ENCODE results near the gene ELOF1.

Gene ELOF1

GRCh38 chr19:11556634-11557420 lies 2.2 kb downstream of the ELOF1 start:
- DNase-seq (ENCODE audit: low read depth) = no peak
- no peak for TF ChIP-seq MYC (IDR thresholded peaks at IDR 0.05; ENCODE audit: low read depth, low read length)
- no peak for TF ChIP-seq POLR2A (IDR thresholded peaks at IDR 0.05; ENCODE audit: extremely low read depth, insufficient read length)
- no peak overlapping the region for H3K4me3 ChIP-seq (ENCODE audit: low read depth, low read length)

GRCh38 chr19:11555246-11555645 lies 3.8 kb downstream of the ELOF1 start:
- no peak for TF ChIP-seq CTCF (IDR thresholded peaks at IDR 0.05; ENCODE audit: low read depth, low read length)
- TF ChIP-seq MYC (IDR thresholded peaks at IDR 0.05; ENCODE audit: low read depth, low read length) = no peak
- no peak for TF ChIP-seq POLR2A (IDR thresholded peaks at IDR 0.05; ENCODE audit: extremely low read depth, insufficient read length)
- no peak for TF ChIP-seq MAX (IDR thresholded peaks at IDR 0.05; ENCODE audit: low read depth, low read length)
- DNase-seq (ENCODE audit: low read depth) = no peak
- H3K4me3 ChIP-seq (ENCODE audit: low read depth, low read length) = no peak overlapping the region

GRCh38 chr19:11554160-11554559 lies 4.9 kb downstream of the ELOF1 start:
- no peak overlapping the region for H3K4me3 ChIP-seq (ENCODE audit: low read depth, low read length)
- TF ChIP-seq MYC (IDR thresholded peaks at IDR 0.05; ENCODE audit: low read depth, low read length) = no peak
- TF ChIP-seq CTCF (IDR thresholded peaks at IDR 0.05; ENCODE audit: low read depth, low read length) = no peak
- TF ChIP-seq POLR2A (IDR thresholded peaks at IDR 0.05; ENCODE audit: extremely low read depth, insufficient read length) = no peak
- TF ChIP-seq MAX (IDR thresholded peaks at IDR 0.05; ENCODE audit: low read depth, low read length) = no peak
- DNase-seq (ENCODE audit: low read depth) = no peak

- no peak for DNase-seq (ENCODE audit: low read depth)
- no peak overlapping the region for H3K4me3 ChIP-seq (ENCODE audit: low read depth, low read length)
- no peak for TF ChIP-seq MYC (IDR thresholded peaks at IDR 0.05; ENCODE audit: low read depth, low read length)
- TF ChIP-seq POLR2A (IDR thresholded peaks at IDR 0.05; ENCODE audit: extremely low read depth, insufficient read length) = no peak
- no peak for TF ChIP-seq CTCF (IDR thresholded peaks at IDR 0.05; ENCODE audit: low read depth, low read length)
- TF ChIP-seq MAX (IDR thresholded peaks at IDR 0.05; ENCODE audit: low read depth, low read length) = no peak
Measured at GRCh38 chr19:11552666-11553372, 6.2 kb downstream of the ELOF1 start.

GRCh38 chr19:11551603-11552235 lies 7.3 kb downstream of the ELOF1 start:
- peak; percentile 38 for DNase-seq (ENCODE audit: low read depth)
- TF ChIP-seq MYC (IDR thresholded peaks at IDR 0.05; ENCODE audit: low read depth, low read length) = no peak
- TF ChIP-seq CTCF (IDR thresholded peaks at IDR 0.05; ENCODE audit: low read depth, low read length) = peak; percentile 29
- no peak for TF ChIP-seq MAX (IDR thresholded peaks at IDR 0.05; ENCODE audit: low read depth, low read length)
- no peak overlapping the region for H3K4me3 ChIP-seq (ENCODE audit: low read depth, low read length)

GRCh38 chr19:11550265-11550664 lies 8.8 kb downstream of the ELOF1 start:
- no peak for DNase-seq (ENCODE audit: low read depth)
- TF ChIP-seq POLR2A (IDR thresholded peaks at IDR 0.05; ENCODE audit: extremely low read depth, insufficient read length) = no peak
- TF ChIP-seq MAX (IDR thresholded peaks at IDR 0.05; ENCODE audit: low read depth, low read length) = no peak
- no peak for TF ChIP-seq MYC (IDR thresholded peaks at IDR 0.05; ENCODE audit: low read depth, low read length)
- TF ChIP-seq CTCF (IDR thresholded peaks at IDR 0.05; ENCODE audit: low read depth, low read length) = no peak
- H3K4me3 ChIP-seq (ENCODE audit: low read depth, low read length) = no peak overlapping the region

Data from NB4 (cell line).